NT2/D1 (cell line): Measurements from ENCODE around the gene PDCD7.

Experiments
- SUZ12 ChIP-seq: IDR thresholded peaks from 2 replicates; pipeline ENCODE4 v1.6.1; 2011; ENCODE audit not compliant: insufficient read length, insufficient read depth; ENCODE audit errors: extremely low read depth
- YY1 ChIP-seq: IDR thresholded peaks from 2 replicates; pipeline ENCODE4 v1.6.1; 2011; ENCODE audit not compliant: insufficient read length, insufficient read depth
- ZNF274 ChIP-seq: IDR thresholded peaks from 2 replicates; pipeline ENCODE4 v1.6.1; 2011; ENCODE audit warnings: mild to moderate bottlenecking, low read depth, low read length

DNA sequence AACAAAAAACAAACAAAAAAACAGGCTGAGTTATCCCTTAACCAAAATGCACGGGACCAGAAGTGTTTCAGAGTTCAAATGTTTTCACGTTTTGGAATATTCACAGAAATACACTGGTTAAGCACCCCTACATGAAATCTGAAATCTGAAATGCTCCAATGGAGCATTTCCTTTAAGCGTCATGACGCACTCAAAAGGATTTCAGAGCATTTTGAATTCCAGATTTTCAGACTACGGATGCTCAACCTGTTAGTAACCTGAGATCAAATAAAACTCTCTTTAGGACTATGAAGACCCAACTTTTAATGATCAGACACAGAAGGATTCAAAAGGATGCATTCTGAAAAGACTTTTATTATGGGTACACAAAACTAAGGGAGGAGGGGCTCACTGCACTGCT is 41.9 kb upstream of the PDCD7 start:
- TF ChIP-seq YY1 (no peak), ZNF274 (no peak), SUZ12 (no peak)
